ENCODE data around the gene GNAQ. TPM values are rescaled to one million over a fixed set of nuclear protein-coding genes. Genes with fewer than 3 reads are reported as not detected.

GNAQ gene
- polyA plus RNA-seq, 3 donors: 8.3 to 51.0 (median 9.6) TPM

DNA sequence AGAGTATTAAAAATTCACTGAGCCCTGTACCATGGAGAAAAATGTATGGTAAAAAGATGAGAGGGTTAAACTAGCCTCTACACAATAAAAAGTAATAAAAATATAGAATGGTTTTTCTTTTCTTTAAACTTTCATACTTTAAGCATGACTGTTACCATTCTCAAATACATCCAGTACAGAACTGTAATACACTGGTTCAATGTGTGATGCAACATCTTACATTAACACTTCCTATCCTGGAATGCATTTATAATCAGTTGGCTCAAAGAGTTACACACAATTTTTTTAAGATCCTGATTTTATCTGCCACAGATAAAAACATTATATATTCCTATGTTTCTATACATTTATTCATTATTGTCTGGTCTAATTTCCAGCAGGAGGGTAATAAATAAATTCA, 4.7 kb downstream of the GNAQ start:
- peak overlapping the region in 3 of 7 donors; percentile 64 to 87 (median 80) for H3K27ac Mint-ChIP-seq
- H3K79me2 ChIP-seq (ENCODE audit: insufficient read depth, low read length): peaks cover 88% of the 10 kb centered on the region

DNA sequence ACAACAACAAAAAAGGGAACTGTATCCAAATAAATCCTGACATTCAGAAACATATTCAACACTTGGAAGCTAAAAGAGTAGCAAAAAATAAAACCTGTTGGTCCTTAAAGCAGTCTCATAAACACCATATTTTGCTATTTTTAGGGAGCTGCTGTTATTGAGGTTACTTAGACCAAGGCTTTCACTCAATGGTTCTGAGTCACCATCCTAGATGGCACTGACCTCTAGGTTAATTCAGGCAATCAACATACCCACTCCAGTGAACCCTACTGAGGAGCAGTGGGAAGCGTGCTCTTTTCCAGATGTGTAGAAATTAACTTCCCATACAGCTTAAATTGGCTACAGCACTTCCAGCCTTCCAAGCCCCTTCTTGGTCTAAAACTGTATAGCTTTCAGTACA, 5.2 kb downstream of the GNAQ start:
- intact Hi-C loops (cut with micrococcal nuclease): loop anchor here in 1 of 2 donors (10.0 kb wide), 1 partner anchor 182 kb away; no protein-coding TSS in a partner anchor
- Mint-ChIP-seq H3K4me3 (peak overlapping the region in 1 of 2 donors; percentile 42), H3K36me3 (no peaks in the 10 kb centered on the region), H3K4me1 (peaks cover 82% of the 10 kb centered on the region), H3K27me3 (ENCODE audit: low read depth in 3 of 3) (no peaks in the 10 kb centered on the region), H3K27ac (peak overlapping the region in 6 of 7 donors; percentile 10 to 87 (median 57)), H3K9me3 (no peaks in the 10 kb centered on the region)
- H3K27ac ChIP-seq (ENCODE audit: low read depth in 1 of 2, low read length in 2 of 2): peak overlapping the region in 1 of 2 donors; percentile 72
- H3K27me3 ChIP-seq (ENCODE audit: control insufficient read depth in 2 of 2, insufficient read depth in 2 of 2, low read length in 2 of 2): no peaks in the 10 kb centered on the region
- H3K4me3 ChIP-seq (replicated peaks in 1 of 3; ENCODE audit: low read depth in 2 of 3, low read length in 3 of 3): peak overlapping the region in 1 of 3 experiments; percentile 58
- DNase-seq: peak in 2 of 3 donors; percentile 54 to 58
- H3K9ac ChIP-seq (ENCODE audit: insufficient read depth, low read length, poor library complexity, severe bottlenecking): no peak overlapping the region
- no peaks in the 10 kb centered on the region for H3K9me3 ChIP-seq (replicated peaks in 1 of 2; ENCODE audit: control insufficient read depth in 1 of 2, insufficient read depth in 1 of 2, low read length in 2 of 2)
- no CpG with 5 or more reads among the region's 1 CpG for WGBS (ENCODE audit: insufficient coverage)
- peaks cover 93% of the 10 kb centered on the region for H3K79me2 ChIP-seq (ENCODE audit: insufficient read depth, low read length)
- peak overlapping the region; percentile 54 for H3K4me2 ChIP-seq (replicated peaks; ENCODE audit: extremely low read depth, low read length, poor library complexity, severe bottlenecking)
- TF ChIP-seq, protein P1, sequence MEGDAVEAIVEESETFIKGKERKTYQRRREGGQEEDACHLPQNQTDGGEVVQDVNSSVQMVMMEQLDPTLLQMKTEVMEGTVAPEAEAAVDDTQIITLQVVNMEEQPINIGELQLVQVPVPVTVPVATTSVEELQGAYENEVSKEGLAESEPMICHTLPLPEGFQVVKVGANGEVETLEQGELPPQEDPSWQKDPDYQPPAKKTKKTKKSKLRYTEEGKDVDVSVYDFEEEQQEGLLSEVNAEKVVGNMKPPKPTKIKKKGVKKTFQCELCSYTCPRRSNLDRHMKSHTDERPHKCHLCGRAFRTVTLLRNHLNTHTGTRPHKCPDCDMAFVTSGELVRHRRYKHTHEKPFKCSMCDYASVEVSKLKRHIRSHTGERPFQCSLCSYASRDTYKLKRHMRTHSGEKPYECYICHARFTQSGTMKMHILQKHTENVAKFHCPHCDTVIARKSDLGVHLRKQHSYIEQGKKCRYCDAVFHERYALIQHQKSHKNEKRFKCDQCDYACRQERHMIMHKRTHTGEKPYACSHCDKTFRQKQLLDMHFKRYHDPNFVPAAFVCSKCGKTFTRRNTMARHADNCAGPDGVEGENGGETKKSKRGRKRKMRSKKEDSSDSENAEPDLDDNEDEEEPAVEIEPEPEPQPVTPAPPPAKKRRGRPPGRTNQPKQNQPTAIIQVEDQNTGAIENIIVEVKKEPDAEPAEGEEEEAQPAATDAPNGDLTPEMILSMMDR (IDR thresholded peaks at IDR 0.05): no peak
- H4K20me1 ChIP-seq (ENCODE audit: insufficient read depth, low read length): peaks cover 45% of the 10 kb centered on the region
- no peak overlapping the region for H2AFZ ChIP-seq (ENCODE audit: insufficient read depth, low read depth, low read length, poor library complexity, severe bottlenecking)
- H3K36me3 ChIP-seq (replicated peaks in 1 of 2; ENCODE audit: control insufficient read depth in 1 of 2, insufficient read depth in 2 of 2, low read length in 2 of 2): no peaks in the 10 kb centered on the region
- H3K4me1 ChIP-seq (ENCODE audit: control insufficient read depth in 1 of 2, insufficient read depth in 2 of 2, low read length in 2 of 2): peaks cover 68 to 86% of the 10 kb centered on the region in 2 donors

More for the DNA sequence above, 4.7 kb downstream of the GNAQ start:
- peaks cover 76% of the 10 kb centered on the region for H3K4me1 Mint-ChIP-seq
- H3K27me3 ChIP-seq (ENCODE audit: control insufficient read depth in 2 of 2, insufficient read depth in 2 of 2, low read length in 2 of 2): no peaks in the 10 kb centered on the region
- H3K36me3 Mint-ChIP-seq: no peaks in the 10 kb centered on the region
- no peaks in the 10 kb centered on the region for H3K27me3 Mint-ChIP-seq (ENCODE audit: low read depth in 3 of 3)
- H3K4me3 Mint-ChIP-seq: peak overlapping the region in 1 of 2 donors; percentile 42
- no peaks in the 10 kb centered on the region for H3K36me3 ChIP-seq (replicated peaks in 1 of 2; ENCODE audit: control insufficient read depth in 1 of 2, insufficient read depth in 2 of 2, low read length in 2 of 2)
- H2AFZ ChIP-seq (ENCODE audit: insufficient read depth, low read depth, low read length, poor library complexity, severe bottlenecking): no peak overlapping the region
- H3K9me3 Mint-ChIP-seq: no peaks in the 10 kb centered on the region
- TF ChIP-seq, protein P1 (IDR thresholded peaks at IDR 0.05): no peak
- H3K9ac ChIP-seq (ENCODE audit: insufficient read depth, low read length, poor library complexity, severe bottlenecking): no peak overlapping the region
- H3K4me2 ChIP-seq (replicated peaks; ENCODE audit: extremely low read depth, low read length, poor library complexity, severe bottlenecking): peak overlapping the region; percentile 54
- no peaks in the 10 kb centered on the region for H3K9me3 ChIP-seq (replicated peaks in 1 of 2; ENCODE audit: control insufficient read depth in 1 of 2, insufficient read depth in 1 of 2, low read length in 2 of 2)
- H3K27ac ChIP-seq (ENCODE audit: low read depth in 1 of 2, low read length in 2 of 2): peak overlapping the region in 1 of 2 donors; percentile 72
- H4K20me1 ChIP-seq (ENCODE audit: insufficient read depth, low read length): peaks cover 40% of the 10 kb centered on the region
- intact Hi-C loops (cut with micrococcal nuclease): loop anchor here in 1 of 2 donors (10.0 kb wide), 1 partner anchor 182 kb away; no protein-coding TSS in a partner anchor
- peak in 1 of 3 donors; percentile 47 for DNase-seq
- peak overlapping the region in 1 of 3 experiments; percentile 58 for H3K4me3 ChIP-seq (replicated peaks in 1 of 3; ENCODE audit: low read depth in 2 of 3, low read length in 3 of 3)
- H3K4me1 ChIP-seq (ENCODE audit: control insufficient read depth in 1 of 2, insufficient read depth in 2 of 2, low read length in 2 of 2): peaks cover 63 to 80% of the 10 kb centered on the region in 2 donors

All from CD14-positive monocyte (primary cell).